B cell (primary cell): ENCODE results near the gene TMEM132D. TPM values are rescaled to one million over a fixed set of nuclear protein-coding genes. Genes with fewer than 3 reads are reported as not detected.

Source experiments
- ATAC-seq: fragments of 200-7000 bp; cut with Tn5 transposase; one replicate; pipeline ENCODE4 v1.10.0; 2021; ENCODE audit warnings: low read depth, mild to moderate bottlenecking, moderate number of reproducible peaks, moderate library complexity
- CTCF ChIA-PET: fragments of 350-600 bp; sonication (Branson Sonifier 250); formaldehyde crosslinking; loops from one replicate; lab custom pipeline; 2021; ENCODE audit warnings: antibody characterized with exemption, inconsistent platforms; lab: Charles Lee
- POLR2A ChIA-PET: fragments of 350-600 bp; sonication (Branson Sonifier 250); formaldehyde crosslinking; loops from one replicate; lab custom pipeline; 2021; ENCODE audit warnings: antibody characterized with exemption; lab: Charles Lee
- DNase-seq: peaks from one replicate; pipeline ENCODE4 v3.0.0; 2013
- H2AFZ ChIP-seq: 2 replicates; pipeline ENCODE4 v1.6.1; 2012; ENCODE audit warnings: mild to moderate bottlenecking, low read depth, low read length; ENCODE audit not compliant: insufficient read depth, poor library complexity, severe bottlenecking
- H3K27ac ChIP-seq, 2 donors: 1 replicate in 1 of 2; 2 replicates in 1 of 2; pipeline ENCODE4 v1.5.1; 2012 to 2013; ENCODE audit warnings: low read length in 2 of 2, mild to moderate bottlenecking in 2 of 2, moderate library complexity in 1 of 2
- H3K27me3 ChIP-seq, 4 experiments: fragments of 200-600 bp in 1 of 4; sonication (generic) in 1 of 4; replicated peaks in 1 of 4; 1 replicate in 2 of 4; 2 replicates in 2 of 4; pipeline versions ENCODE4 v1.6.1 to v1.7.0; 2013 to 2016; ENCODE audit warnings: low read length in 3 of 4, mild to moderate bottlenecking in 2 of 4, mixed read lengths in 1 of 4, moderate library complexity in 1 of 4; ENCODE audit not compliant: insufficient read depth in 4 of 4, control insufficient read depth in 3 of 4; ENCODE audit errors: control extremely low read depth in 1 of 4
- H3K36me3 ChIP-seq, 2 experiments: replicated peaks in 1 of 2; 1 replicate in 1 of 2; 2 replicates in 1 of 2; pipeline versions ENCODE4 v1.6.1 to v1.7.1; 2013; ENCODE audit warnings: low read length in 1 of 2; ENCODE audit not compliant: insufficient read depth in 2 of 2, control insufficient read depth in 1 of 2; ENCODE audit errors: control extremely low read depth in 1 of 2, extremely low read depth in 1 of 2
- H3K4me1 ChIP-seq, 2 donors: fragments of 200-600 bp in 1 of 2; sonication (generic) in 1 of 2; 1 replicate in 1 of 2; 2 replicates in 1 of 2; pipeline versions ENCODE4 v1.5.1 to v1.6.1; 2013 to 2017; ENCODE audit warnings: low read length in 2 of 2; ENCODE audit not compliant: control insufficient read depth in 2 of 2, insufficient read depth in 2 of 2
- H3K4me2 ChIP-seq: replicated peaks from 2 replicates; pipeline ENCODE3; 2012; ENCODE audit warnings: mild to moderate bottlenecking, low read depth, low read length; ENCODE audit not compliant: poor library complexity, severe bottlenecking
- H3K4me3 ChIP-seq, 5 experiments: fragments of 200-600 bp in 1 of 5; sonication (generic) in 1 of 5; 1 replicate in 3 of 5; 2 replicates in 2 of 5; pipeline versions ENCODE4 v1.5.1 to v1.7.0; 2011 to 2016; ENCODE audit warnings: low read length in 4 of 5, mild to moderate bottlenecking in 4 of 5, low read depth in 2 of 5, control low read depth in 1 of 5, moderate library complexity in 1 of 5; ENCODE audit not compliant: insufficient read depth in 1 of 5; ENCODE audit errors: control extremely low read depth in 1 of 5, extremely low read depth in 1 of 5
- H3K79me2 ChIP-seq: fragments of 200-600 bp; sonication (generic); one replicate; pipeline ENCODE4 v1.6.0; 2016; ENCODE audit warnings: low read length; ENCODE audit not compliant: control insufficient read depth, insufficient read depth
- H3K9ac ChIP-seq: fragments of 200-600 bp; sonication (generic); 2 replicates; pipeline ENCODE4 v1.6.1; 2017; ENCODE audit warnings: mild to moderate bottlenecking, low read length, moderate library complexity
- H3K9me3 ChIP-seq, 3 donors: one replicate each; pipeline versions ENCODE4 v1.6.1 to v1.7.1; 2013; ENCODE audit warnings: low read length in 2 of 3; ENCODE audit not compliant: control insufficient read depth in 2 of 3, insufficient read depth in 1 of 3; ENCODE audit errors: control extremely low read depth in 1 of 3
- H4K20me1 ChIP-seq: 2 replicates; pipeline ENCODE4 v1.6.0; 2012; ENCODE audit warnings: mild to moderate bottlenecking, low read length; ENCODE audit not compliant: insufficient read depth, control insufficient read depth, poor library complexity, severe bottlenecking
- H3K27ac Mint-ChIP-seq: one replicate; pipeline ENCODE4 v1.8.0; 2021; ENCODE audit warnings: mixed read lengths
- H3K27me3 Mint-ChIP-seq: one replicate; pipeline ENCODE4 v1.8.0; 2021; ENCODE audit warnings: mixed read lengths
- H3K4me1 Mint-ChIP-seq: one replicate; pipeline ENCODE4 v1.8.0; 2021; ENCODE audit warnings: mixed read lengths
- H3K4me3 Mint-ChIP-seq: one replicate; pipeline ENCODE4 v1.8.0; 2021; ENCODE audit warnings: mixed read lengths
- H3K9me3 Mint-ChIP-seq: one replicate; pipeline ENCODE4 v1.8.0; 2022; ENCODE audit warnings: mixed read lengths; ENCODE audit not compliant: insufficient read depth
- EZH2 ChIP-seq: IDR thresholded peaks from 2 replicates; pipeline ENCODE4 v1.6.1; 2012; ENCODE audit warnings: borderline replicate concordance, low read depth, mild to moderate bottlenecking, moderate library complexity, low read length; ENCODE audit not compliant: insufficient read depth, poor library complexity, severe bottlenecking
- WGBS: methylation state at CpG from one replicate; pipeline ENCODE4 v1.1.5; 2013; ENCODE audit warnings: missing lambda C conversion rate; ENCODE audit not compliant: insufficient coverage; 5-methylcytosine and 5-hydroxymethylcytosine counted together
- intact Hi-C: fragments of 100-400 bp; cut with micrococcal nuclease; formaldehyde crosslinking; loops from one replicate; pipeline ENCODE4 v1.10.0; 2022
- polyA plus RNA-seq: library from polyadenylated mRNA; depleted of rRNA; stranded (reverse); fragments of >200 nt; gene quantifications from 2 replicates; pipeline ENCODE4 v1.2.3, GENCODE V29; 2012
- total RNA-seq, 2 donors: library from RNA; stranded (reverse); fragments of 120-200 nt in 1 of 2; gene quantifications; 1 replicate in 1 of 2; 2 replicates in 1 of 2; pipeline versions ENCODE4 v1.2.3 to v1.2.4, GENCODE V29; 2013 to 2022
- TF ChIP-seq, protein P1 (sequence below): fragments of 200-600 bp; IDR thresholded peaks from one replicate; pipeline ENCODE4 v1.8.0; 2022; ENCODE audit warnings: antibody characterized with exemption, mild to moderate bottlenecking

Gene TMEM132D
- total and polyA plus RNA-seq, 2 donors (not counting 1 experiment from before 2014, with no cell fraction given) = not detected

DNA sequence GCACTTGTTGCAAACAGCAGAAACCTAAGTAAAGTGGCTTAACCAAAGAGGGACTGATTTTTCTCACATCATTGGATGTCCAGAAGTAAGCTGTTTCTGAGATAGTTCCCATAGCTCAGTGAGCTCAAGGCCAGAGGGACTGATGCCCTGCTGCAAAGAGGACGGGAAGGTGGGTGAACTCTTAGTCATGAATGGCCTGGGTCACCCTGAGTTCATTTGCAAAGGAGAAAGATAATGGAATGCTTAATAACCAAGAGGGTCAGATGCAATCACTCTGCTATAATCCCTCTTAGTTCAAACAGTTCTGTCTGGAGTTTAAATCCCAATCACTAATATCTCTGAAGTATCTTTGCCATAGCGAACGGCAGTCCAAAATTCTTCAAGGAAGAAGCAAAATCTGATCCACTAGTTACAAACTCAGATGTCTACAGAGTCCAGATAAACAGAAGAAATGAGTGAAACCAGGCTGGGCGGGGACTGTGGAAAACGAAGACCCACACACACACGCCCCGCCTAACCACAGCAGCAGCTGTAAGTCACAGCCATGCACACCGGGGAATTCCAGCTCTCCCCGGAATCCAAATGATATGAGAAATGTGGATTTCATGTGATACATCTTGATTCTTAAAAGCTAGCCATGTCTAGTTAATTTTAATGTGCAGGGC is 289.5 kb downstream of the TMEM132D start:
- Histone ChIP-seq H3K27me3 (no peaks in the 10 kb centered on the region), H3K9me3 (peaks cover 0 to 13% (median 0%) of the 10 kb centered on the region in 3 donors), H3K36me3 (no peaks in the 10 kb centered on the region), H2AFZ (no peak overlapping the region), H3K27ac (no peak overlapping the region), H3K4me1 (no peaks in the 10 kb centered on the region), H3K4me2 (no peak overlapping the region), H3K4me3 (no peak overlapping the region), H4K20me1 (no peaks in the 10 kb centered on the region), H3K9ac (no peak overlapping the region), H3K79me2 (no peaks in the 10 kb centered on the region)
- WGBS = 89% methylated on average over 8 of the region's 9 CpGs
- CTCF ChIA-PET = no interaction called here
- Mint-ChIP-seq H3K4me3 (no peak overlapping the region), H3K4me1 (no peaks in the 10 kb centered on the region), H3K9me3 (peaks cover 6% of the 10 kb centered on the region), H3K27ac (no peak overlapping the region), H3K27me3 (no peaks in the 10 kb centered on the region)
- TF ChIP-seq, protein P1, sequence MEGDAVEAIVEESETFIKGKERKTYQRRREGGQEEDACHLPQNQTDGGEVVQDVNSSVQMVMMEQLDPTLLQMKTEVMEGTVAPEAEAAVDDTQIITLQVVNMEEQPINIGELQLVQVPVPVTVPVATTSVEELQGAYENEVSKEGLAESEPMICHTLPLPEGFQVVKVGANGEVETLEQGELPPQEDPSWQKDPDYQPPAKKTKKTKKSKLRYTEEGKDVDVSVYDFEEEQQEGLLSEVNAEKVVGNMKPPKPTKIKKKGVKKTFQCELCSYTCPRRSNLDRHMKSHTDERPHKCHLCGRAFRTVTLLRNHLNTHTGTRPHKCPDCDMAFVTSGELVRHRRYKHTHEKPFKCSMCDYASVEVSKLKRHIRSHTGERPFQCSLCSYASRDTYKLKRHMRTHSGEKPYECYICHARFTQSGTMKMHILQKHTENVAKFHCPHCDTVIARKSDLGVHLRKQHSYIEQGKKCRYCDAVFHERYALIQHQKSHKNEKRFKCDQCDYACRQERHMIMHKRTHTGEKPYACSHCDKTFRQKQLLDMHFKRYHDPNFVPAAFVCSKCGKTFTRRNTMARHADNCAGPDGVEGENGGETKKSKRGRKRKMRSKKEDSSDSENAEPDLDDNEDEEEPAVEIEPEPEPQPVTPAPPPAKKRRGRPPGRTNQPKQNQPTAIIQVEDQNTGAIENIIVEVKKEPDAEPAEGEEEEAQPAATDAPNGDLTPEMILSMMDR = no peak
- no peak for TF ChIP-seq EZH2
- intact Hi-C loops = no loop called here
- DNase-seq (no peak), ATAC-seq (no peak)
- POLR2A ChIA-PET = no interaction called here

- H2AFZ ChIP-seq = no peak overlapping the region
- H3K79me2 ChIP-seq = no peaks in the 10 kb centered on the region
- no peak overlapping the region for H3K27ac ChIP-seq
- DNase-seq (no peak), ATAC-seq (no peak)
- TF ChIP-seq, protein P1 = no peak
- TF ChIP-seq EZH2 = no peak
- Mint-ChIP-seq H3K9me3 (peaks cover 6% of the 10 kb centered on the region), H3K4me1 (no peaks in the 10 kb centered on the region), H3K27ac (no peak overlapping the region), H3K27me3 (no peaks in the 10 kb centered on the region), H3K4me3 (no peak overlapping the region)
- ChIA-PET POLR2A (no interaction called here), CTCF (no interaction called here)
- H3K4me2 ChIP-seq = no peak overlapping the region
- H3K9me3 ChIP-seq = peaks cover 0 to 13% (median 0%) of the 10 kb centered on the region in 3 donors
- H4K20me1 ChIP-seq = no peaks in the 10 kb centered on the region
- no peak overlapping the region for H3K9ac ChIP-seq
- WGBS = 65% methylated on average over 6 of the region's 9 CpGs
- H3K4me3 ChIP-seq = no peak overlapping the region
- H3K36me3 ChIP-seq = no peaks in the 10 kb centered on the region
- H3K4me1 ChIP-seq = no peaks in the 10 kb centered on the region
- no peaks in the 10 kb centered on the region for H3K27me3 ChIP-seq
- intact Hi-C loops = no loop called here
These were observed 290.5 kb downstream of the TMEM132D start for GRCh38 chr12:129613314-129613713.
